Hair follicle dermal papilla cell (primary cell): ENCODE measurements around the gene ADIG. TPM values are rescaled to one million over a fixed set of nuclear protein-coding genes. Genes with fewer than 3 reads are reported as not detected.

Experiments
- total RNA-seq: library from RNA; depleted of rRNA; stranded (reverse); fragments of >200 nt; gene quantifications from 2 replicates; pipeline ENCODE4 v1.2.3, GENCODE V29; 2012

The ADIG gene
- total RNA-seq = not detected in 2 replicates

GRCh38 chr20:38581013-38581412, at the start of gene ADIG:
TSS of gene ADIG (plus strand) at chr20:38581197. CDS start at chr20:38581251, 54 bp downstream.

GRCh38 chr20:38601216-38602184, 20.5 kb downstream of the ADIG start, which contains the start of gene ARHGAP40:
TSS of gene ARHGAP40 (plus strand) at chr20:38601809.

Other genes starting within 250 kb of the ADIG start
- 0.12 TPM in 1 of 2 replicates, not detected in the other for gene LBP, start 234.7 kb upstream of the ADIG start, total RNA-seq
- 9.1 and 13.4 TPM in 2 replicates for gene SNHG17, start 145.9 kb upstream of the ADIG start, total RNA-seq
- 38.1 and 46.6 TPM in 2 replicates for gene RALGAPB, start 108.4 kb upstream of the ADIG start, total RNA-seq
- not detected in 2 replicates for gene ARHGAP40, start 20.6 kb downstream of the ADIG start, total RNA-seq
- gene SLC32A1, start 143.3 kb downstream of the ADIG start, total RNA-seq = not detected in 2 replicates
- 5.7 and 7.1 TPM in 2 replicates for gene ACTR5, start 167.3 kb downstream of the ADIG start, total RNA-seq
- not detected in 2 replicates for gene PPP1R16B, start 224.5 kb downstream of the ADIG start, total RNA-seq